Measurements from ENCODE around the gene AP1S1.

GRCh38 chr7:101111261-101111660, 43.0 kb upstream of the AP1S1 start:
- TF ChIP-seq CTCF (IDR thresholded peaks at IDR 0.05) (no peak), POLR2A (IDR thresholded peaks at IDR 0.05) (no peak)
